ENCODE measurements around the gene TBXA2R. TPM values are rescaled to one million over a fixed set of nuclear protein-coding genes. Genes with fewer than 3 reads are reported as not detected.

TBXA2R gene
- total and polyA plus RNA-seq, 2 experiments from 2014 or later, result 0.42 to 0.73 TPM

DNA sequence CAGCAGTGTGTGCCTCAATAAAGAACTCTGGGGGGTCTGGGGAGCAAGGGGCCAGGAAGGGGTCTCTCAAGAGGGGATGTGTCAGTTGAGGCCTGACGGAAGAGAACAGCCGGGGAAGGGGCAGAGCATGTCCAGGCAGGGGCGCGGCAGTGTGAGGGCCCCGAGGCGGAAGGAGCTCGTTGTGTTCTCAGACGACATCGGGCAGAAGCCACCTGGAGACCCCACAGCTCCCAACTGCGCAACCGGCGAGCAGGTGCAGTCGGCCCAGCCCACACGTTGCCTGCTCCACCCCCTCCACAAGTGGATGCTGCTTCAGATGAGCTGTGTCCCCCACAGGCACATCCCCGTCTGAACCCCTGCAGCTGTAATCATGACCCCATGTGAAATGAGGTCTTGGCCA lies 15.0 kb upstream of the TBXA2R start:
- peaks cover 16% of the 10 kb centered on the region for H3K36me3 Mint-ChIP-seq (ENCODE audit: low read depth)
- no peak for ATAC-seq
- Histone ChIP-seq H3K27ac (ENCODE audit: low read depth) (no peak overlapping the region), H3K9me2 (ENCODE audit: insufficient read depth) (no peaks in the 10 kb centered on the region), H3K4me3 (no peak overlapping the region), H3K79me2 (replicated peaks; ENCODE audit: insufficient read depth) (peaks cover 23% of the 10 kb centered on the region), H2AFZ (no peak overlapping the region), H3K4me1 (ENCODE audit: insufficient read depth) (peaks cover 9% of the 10 kb centered on the region; the same call in 1 of the 2 replicates), H3F3A (replicated peaks; ENCODE audit: low read depth) (0 out of 2 replicates have a peak, but pooled peaks cover 4% of the 10 kb centered on the region), H4K20me1 (replicated peaks; ENCODE audit: insufficient read depth) (peaks cover 21% of the 10 kb centered on the region), H3K4me2 (no peak overlapping the region), H3K27me3 (ENCODE audit: insufficient read depth) (no peaks in the 10 kb centered on the region), H3K36me3 (ENCODE audit: insufficient read depth) (no peaks in the 10 kb centered on the region)
- no peak for TF ChIP-seq ZNF331 (CRISPR knock-in tag; IDR thresholded peaks at IDR 0.05; ENCODE audit: low read depth)
- no peak for TF ChIP-seq POLR2AphosphoS5 (IDR thresholded peaks at IDR 0.05; ENCODE audit: low read depth)
- no peak for TF ChIP-seq CREB1 (CRISPR knock-in tag; IDR thresholded peaks at IDR 0.05; ENCODE audit: low read depth)
- TF ChIP-seq EZH2 (IDR thresholded peaks at IDR 0.05; ENCODE audit: low read depth, unreplicated experiment), result no peak
- no peak for TF ChIP-seq ZNF114 (CRISPR knock-in tag; IDR thresholded peaks at IDR 0.05)
- TF ChIP-seq NANOG (IDR thresholded peaks at IDR 0.05; ENCODE audit: borderline replicate concordance), result no peak
- no peak for TF ChIP-seq STAT1 (IDR thresholded peaks at IDR 0.05; ENCODE audit: unreplicated experiment)
- TF ChIP-seq ETS1 (IDR thresholded peaks at IDR 0.05), result no peak
- TF ChIP-seq ZNF462 (CRISPR knock-in tag; IDR thresholded peaks at IDR 0.05), result no peak
- peaks cover 13% of the 10 kb centered on the region for H3K4me1 Mint-ChIP-seq
- no peak overlapping the region for H3K4me3 Mint-ChIP-seq
- no peaks in the 10 kb centered on the region for H3K9me3 Mint-ChIP-seq
- H3K27me3 Mint-ChIP-seq (ENCODE audit: insufficient read depth, low read depth, poor library complexity), result peaks cover 13% of the 10 kb centered on the region
- H3K27ac Mint-ChIP-seq, result no peak overlapping the region
- no peak for DNase-seq (ENCODE audit: low spot score)

Data from GM23338 (cell line).